GM10847 (cell line): ENCODE measurements around the gene ABCC4.

Experiments
- POLR2A ChIP-seq: IDR thresholded peaks from 2 replicates; pipeline ENCODE4 v1.6.1; 2011; ENCODE audit not compliant: insufficient read length; ENCODE audit errors: extremely low read depth

ABCC4 gene

DNA sequence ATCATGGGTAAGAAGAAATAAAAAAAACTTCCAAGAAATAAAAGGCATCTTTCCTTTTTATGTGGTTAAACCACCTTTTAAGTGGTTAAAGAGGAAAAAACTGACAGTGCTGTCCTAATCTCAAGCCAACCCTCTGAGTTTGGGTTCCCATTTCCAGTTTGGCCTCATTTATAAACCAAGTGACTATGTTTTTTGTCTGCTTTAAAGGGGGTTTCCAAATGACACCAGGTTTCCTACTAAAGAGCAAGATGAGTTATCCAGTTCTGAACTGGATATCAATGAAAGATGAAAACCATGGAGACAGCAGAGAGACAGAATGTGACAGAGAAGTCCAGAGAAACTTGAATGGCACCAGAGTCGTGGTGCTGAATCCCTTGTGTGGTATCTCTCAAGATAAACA, 251.5 kb downstream of the ABCC4 start:
- no peak for TF ChIP-seq POLR2A

DNA sequence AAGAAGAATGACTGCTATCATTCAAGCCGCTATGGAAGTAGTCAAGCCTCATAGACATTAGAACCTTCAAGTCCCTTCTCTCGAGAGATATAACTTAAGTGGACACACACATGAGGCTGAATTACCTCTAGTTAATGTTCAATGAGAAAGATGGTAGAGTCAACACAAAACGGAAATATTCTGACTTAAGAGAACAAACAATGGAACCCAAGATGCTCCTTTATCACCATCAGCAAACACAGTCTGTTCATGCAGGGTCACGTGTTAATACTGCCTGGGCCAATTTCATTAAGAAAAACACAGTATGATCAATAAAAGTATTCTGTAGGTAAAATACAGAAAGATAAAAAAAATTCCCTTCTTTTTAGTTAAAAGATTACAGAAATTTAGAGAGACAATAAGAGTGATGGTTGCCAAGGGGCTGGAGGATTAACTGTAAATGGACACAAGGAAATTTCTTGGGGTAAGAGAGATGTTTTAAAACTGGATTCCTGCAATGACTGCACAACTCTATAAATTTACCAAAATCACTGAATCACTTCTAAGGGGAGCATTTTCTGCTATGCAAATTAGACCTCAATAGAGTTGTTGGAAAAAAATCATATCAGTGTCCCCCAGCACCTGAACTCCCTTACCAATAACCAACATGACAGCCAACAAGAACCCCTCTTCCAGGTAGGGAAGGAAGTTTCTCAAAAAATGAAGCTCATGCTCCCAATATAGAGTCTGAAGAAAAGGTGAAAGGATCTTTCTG, 256.6 kb downstream of the ABCC4 start:
- TF ChIP-seq POLR2A: no peak

DNA sequence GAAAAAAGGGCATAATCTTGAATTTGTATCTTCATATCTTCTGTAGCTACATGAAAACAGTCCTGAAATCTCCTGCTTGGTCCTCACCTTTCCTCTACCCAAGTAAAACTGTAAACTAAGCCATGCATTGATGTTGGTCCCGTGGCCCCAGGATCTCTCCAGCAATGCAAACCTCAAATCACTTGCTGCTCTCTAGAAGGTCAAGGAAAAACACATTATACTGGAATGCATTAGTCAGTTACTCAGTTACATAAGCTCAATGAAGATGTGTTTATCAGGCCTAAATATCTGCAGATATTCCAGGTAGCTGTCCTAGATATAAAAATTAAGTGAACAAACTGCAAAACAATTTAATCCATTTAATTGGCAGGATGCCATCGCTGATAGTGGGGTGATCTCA, 261.8 kb downstream of the ABCC4 start:
- no peak for TF ChIP-seq POLR2A

DNA sequence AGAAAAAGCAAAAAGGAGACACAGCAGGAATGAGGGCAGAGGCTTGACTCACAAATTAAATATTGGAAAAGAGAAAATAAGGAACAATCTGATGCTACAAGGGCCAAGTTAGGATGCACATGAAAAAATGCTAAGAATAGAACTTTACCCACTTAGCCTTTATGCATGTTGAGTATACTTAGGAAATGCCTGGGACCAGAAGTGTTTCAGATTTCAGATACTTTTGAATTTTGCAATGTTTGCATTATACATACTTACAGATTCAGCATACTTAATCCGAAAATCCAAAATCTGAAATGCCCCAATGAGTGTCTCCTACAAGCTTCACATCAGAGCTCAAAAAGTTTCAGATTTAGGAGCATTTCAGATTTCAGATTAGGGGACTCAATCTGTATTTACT, 262.3 kb downstream of the ABCC4 start:
- TF ChIP-seq POLR2A: no peak

DNA sequence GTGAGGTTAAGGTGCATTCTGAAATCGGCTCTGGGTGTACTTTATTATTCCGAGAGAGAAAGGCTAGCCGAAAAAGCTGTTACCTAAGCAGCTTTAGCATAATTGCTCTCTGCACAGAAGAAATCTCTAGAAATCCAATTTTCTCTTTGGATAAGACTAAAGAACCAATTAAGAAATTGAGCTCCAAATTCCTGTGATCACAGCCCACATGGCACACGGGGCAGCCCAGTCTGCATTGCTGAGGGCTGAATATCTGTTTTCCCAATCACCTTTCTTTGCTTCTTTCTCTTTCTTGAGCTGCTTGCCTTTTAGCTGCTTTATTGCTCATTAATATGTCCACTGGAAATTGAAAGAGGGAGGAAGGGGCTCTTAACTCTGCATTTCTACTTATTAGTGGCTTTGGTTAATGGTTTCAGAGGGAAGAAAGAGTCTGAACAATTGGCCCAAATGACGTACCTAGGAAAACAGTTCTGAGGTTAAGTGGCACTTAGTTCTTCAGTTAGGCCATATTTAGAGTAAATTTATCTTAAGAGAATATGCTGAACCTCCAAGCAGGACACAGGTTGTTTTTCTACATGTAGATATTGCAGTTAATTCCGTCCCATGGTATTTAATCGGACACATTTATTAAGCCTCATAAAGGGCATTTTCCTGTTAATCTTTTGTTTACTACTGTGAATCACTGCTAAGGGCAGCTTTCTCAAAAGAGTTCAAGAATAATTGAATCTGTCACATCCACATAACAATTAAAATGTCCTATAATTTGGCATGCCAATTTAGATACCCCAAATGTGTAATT, 265.7 kb downstream of the ABCC4 start:
- no peak for TF ChIP-seq POLR2A

DNA sequence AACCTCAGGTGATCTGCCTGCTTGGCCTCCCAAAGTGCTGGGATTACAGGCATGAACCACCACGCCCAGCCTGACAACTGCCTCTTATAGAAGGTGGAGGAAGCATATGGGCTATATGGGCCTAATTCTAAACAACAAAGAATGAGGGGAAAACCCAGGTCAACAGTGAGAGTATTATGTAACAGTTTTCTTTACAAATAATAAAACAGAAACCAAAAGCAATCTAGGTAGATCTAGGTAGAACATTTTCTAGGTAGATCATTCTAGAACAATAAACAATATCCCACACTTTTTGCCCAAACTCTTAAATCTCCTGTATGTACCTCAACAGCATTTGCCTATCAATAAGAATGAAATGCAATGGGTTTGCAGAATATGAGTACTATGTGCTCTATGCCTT, 267.4 kb downstream of the ABCC4 start:
- TF ChIP-seq POLR2A: no peak

DNA sequence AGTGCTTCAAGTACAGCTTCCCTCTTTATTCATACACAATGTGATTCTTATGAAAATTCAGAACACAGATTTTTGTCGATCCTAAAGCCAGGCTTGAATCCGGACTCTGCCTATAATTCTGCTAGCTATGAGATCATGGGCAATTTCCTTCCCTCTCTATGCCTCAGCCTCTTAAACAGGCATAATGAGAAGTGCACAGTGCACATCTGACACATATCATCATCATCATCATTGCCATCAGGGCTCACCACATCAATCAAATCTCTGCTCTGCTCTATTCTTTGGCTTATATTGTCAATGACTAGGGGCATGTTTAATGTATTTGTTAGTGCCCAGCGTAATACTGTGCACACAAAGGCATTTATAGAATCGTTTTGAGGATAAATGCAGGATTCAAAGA, 269.1 kb downstream of the ABCC4 start:
- TF ChIP-seq POLR2A: no peak

DNA sequence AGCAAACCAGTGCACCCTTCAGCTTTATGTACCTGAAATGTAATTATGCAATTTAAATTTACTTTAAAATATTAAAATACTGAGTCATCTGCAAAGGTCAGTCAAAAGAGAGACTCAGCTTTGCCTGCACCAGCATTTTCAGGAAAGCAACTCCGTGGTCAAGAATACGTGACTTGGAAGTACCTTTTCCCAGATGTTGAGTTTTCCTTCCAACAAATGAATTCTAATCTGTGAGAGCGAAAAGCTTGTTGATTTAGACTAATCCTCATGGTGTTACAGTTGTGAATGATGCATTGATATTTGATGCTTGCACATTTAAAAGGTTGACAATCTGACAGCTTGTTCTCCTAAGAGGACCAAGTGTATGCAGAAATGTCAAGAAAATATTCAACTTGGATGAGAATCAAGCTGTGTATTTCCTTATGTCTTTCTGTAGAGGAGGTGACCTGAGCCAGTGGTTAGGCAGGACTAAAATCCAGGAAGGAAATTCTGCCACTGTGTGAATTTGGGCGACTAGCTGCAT, 270.4 kb downstream of the ABCC4 start:
- no peak for TF ChIP-seq POLR2A

DNA sequence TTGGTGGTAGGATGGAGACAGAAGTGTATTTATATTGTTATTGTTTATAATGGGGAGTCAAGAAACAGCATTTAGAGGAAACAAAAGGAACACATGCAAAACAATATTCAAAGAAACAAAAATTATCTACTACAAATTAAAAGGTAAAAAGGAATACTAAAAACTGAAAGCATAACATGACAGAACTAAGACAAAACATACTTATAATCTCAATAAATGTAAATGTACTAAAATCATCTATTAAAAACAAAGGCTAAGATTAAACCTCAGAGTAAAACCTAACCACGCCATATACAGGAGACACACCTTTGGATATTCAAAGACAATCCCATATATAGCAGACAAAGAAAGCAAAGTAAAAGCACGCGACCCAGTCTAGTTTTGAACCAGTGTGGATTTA, 273.6 kb downstream of the ABCC4 start:
- no peak for TF ChIP-seq POLR2A

DNA sequence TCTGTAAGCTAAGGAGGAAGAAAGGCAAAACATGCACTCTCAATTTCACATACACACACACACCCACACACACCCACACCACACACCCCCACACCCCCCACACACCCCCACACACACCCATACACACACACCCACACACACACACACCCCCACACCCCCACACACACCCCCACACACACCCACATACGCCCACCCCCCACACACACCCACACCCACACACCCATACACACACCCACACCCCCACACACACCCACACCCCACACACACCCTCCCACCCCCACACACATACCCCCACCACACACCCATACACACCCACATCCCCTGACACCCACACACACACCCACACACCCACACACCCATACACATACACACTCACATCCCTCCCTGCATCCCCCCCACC, 276.1 kb downstream of the ABCC4 start:
- TF ChIP-seq POLR2A: no peak

DNA sequence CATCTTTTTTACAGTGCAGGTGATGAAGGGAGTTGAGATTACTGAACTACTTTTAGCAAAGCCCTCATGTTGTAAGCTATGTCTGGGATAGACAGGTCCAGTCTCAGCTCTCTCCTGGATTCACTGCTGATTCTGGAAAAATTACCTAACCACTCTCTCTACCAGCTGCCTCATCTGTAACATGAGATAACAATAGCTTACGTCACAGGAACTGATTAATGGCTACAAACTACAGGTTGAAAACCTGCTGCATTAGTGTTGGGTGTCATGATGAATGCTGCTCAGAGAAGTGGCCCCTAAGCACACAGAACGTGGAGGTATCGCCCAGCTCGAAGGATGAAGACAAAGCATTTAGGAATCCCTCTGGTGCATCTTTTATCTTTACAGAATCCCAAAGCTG, 277.8 kb downstream of the ABCC4 start:
- no peak for TF ChIP-seq POLR2A

DNA sequence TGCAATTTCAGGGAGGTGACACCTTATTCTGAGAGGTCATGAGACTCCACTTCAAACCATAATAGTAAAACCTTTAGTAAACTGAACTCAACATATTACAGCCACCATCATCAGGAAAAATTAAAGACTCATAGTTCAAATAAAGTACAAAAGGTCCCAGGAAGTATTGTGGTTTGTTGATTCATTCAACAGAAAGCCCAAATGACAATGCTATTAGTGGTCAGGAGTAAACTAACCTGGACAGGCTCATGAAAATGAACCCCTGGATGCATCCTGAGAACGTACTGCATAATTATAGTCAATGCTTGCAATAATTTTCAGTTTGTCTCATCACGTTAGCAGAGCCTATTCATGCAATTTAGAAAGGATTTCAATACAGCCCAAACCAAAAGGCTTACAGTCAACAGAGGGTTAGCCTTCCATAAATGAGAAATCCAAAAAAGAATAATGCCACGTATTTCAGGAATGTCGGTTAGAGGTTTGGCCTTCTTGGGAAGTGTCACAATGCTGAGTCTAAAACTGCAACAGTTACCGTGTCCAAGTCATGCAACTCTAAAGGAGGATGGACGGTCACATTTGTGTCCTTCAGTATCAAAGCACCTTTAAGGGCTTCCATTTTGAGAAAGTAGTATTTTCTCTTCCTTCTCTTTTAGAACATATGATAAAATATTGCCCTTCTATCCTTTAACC, 280.8 kb downstream of the ABCC4 start:
- TF ChIP-seq POLR2A: no peak

DNA sequence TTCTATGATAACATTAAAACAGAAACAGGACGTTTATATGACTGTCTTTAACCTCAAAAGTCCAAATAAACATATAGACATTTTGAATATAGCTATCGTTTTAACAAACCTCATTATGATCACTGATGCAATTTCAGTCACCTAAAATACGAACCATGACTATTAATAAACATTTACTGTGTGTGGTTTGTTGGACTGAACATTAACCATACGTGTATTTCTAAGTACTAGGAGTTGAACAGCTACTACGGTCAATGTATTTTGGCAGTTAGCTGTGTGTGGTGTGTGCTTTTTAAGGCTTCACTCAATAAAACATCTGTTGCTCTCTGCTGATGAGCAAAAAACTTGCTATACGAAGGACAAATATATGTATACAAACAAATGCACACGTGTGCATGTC, 281.4 kb downstream of the ABCC4 start:
- no peak for TF ChIP-seq POLR2A

DNA sequence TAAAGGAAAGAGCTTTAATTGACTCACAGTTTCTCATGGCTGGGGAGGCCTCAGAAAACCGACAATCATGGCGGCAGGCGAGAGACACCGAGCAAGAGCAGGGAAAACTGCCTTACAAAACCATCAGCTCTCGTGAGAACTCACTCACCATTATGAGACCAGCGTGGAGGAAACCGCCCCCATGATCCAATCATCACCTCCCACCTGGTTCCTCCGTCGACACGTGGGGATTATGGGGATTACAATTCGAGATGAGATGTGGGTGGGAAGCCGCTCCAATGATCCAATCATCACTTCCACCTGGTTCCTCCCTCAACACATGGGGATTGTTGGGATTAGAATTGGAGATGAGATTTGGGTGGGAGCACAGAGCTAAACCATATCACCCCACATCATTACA, 293.9 kb downstream of the ABCC4 start:
- no peak for TF ChIP-seq POLR2A

DNA sequence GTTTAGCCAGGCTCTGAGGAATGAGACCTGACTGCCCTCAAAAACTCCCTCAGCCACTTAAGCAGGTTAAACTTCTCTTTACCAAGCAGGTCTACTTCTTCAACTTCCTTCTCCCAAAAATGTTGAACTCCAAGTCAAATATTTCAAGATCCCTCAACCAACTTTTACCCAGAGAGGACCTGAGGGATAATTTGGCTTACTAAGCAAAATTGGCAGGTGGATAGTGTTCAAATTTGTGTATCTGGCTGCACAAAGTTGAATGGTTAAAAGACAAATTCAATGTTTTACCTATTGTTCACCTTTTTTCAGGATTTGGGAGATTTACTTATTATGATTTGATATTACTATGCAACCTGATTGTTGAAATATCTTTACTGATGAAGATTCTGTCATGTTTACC, 296.0 kb downstream of the ABCC4 start:
- TF ChIP-seq POLR2A: no peak
